ENCODE results near the gene HOXD3. TPM values are rescaled to one million over a fixed set of nuclear protein-coding genes. Genes with fewer than 3 reads are reported as not detected.
A peak's percentile ranks its signal among the peaks of the same experiment; 100 is the strongest.

HOXD3 gene
- total RNA-seq, 1 experiment from 2014 or later = not detected

- BruUV-seq (replicated peaks) = no TSS peak
- Mint-ChIP-seq H3K36me3 (ENCODE audit: insufficient read depth, unreplicated experiment) (no peaks in the 10 kb centered on the region), H3K4me1 (ENCODE audit: insufficient read depth, unreplicated experiment) (no peaks in the 10 kb centered on the region), H3K4me3 (ENCODE audit: unreplicated experiment) (peak within 1 kb of the TSS; percentile 28), H3K27ac (ENCODE audit: low read depth, unreplicated experiment) (no peak within 1 kb of the TSS), H3K27me3 (ENCODE audit: insufficient read depth, unreplicated experiment) (peaks cover 48% of the 10 kb centered on the region), H3K9me3 (ENCODE audit: unreplicated experiment) (no peaks in the 10 kb centered on the region)
- TF ChIP-seq, protein P1, sequence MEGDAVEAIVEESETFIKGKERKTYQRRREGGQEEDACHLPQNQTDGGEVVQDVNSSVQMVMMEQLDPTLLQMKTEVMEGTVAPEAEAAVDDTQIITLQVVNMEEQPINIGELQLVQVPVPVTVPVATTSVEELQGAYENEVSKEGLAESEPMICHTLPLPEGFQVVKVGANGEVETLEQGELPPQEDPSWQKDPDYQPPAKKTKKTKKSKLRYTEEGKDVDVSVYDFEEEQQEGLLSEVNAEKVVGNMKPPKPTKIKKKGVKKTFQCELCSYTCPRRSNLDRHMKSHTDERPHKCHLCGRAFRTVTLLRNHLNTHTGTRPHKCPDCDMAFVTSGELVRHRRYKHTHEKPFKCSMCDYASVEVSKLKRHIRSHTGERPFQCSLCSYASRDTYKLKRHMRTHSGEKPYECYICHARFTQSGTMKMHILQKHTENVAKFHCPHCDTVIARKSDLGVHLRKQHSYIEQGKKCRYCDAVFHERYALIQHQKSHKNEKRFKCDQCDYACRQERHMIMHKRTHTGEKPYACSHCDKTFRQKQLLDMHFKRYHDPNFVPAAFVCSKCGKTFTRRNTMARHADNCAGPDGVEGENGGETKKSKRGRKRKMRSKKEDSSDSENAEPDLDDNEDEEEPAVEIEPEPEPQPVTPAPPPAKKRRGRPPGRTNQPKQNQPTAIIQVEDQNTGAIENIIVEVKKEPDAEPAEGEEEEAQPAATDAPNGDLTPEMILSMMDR (IDR thresholded peaks at IDR 0.05; ENCODE audit: unreplicated experiment) = no peak
- DNase-seq (ENCODE audit: unreplicated experiment) = no peak
- intact Hi-C loops (cut with micrococcal nuclease) = no loop called here
- CTCF ChIA-PET = interaction anchor here (0.6 to 1.9 kb wide), 5 partner anchors 9 to 1032 kb away, joined by 3 to 12 read pairs (median 3); partner anchors contain the start of gene HOXD11
- POLR2A ChIA-PET = no interaction called here
Observed at GRCh38 chr2:176115883-176116813, 41.0 kb upstream of the HOXD3 start, which contains the start of gene HOXD10. TSS of gene HOXD10 (plus strand) at chr2:176116778. CDS start at chr2:176116834, 56 bp downstream.

DNA sequence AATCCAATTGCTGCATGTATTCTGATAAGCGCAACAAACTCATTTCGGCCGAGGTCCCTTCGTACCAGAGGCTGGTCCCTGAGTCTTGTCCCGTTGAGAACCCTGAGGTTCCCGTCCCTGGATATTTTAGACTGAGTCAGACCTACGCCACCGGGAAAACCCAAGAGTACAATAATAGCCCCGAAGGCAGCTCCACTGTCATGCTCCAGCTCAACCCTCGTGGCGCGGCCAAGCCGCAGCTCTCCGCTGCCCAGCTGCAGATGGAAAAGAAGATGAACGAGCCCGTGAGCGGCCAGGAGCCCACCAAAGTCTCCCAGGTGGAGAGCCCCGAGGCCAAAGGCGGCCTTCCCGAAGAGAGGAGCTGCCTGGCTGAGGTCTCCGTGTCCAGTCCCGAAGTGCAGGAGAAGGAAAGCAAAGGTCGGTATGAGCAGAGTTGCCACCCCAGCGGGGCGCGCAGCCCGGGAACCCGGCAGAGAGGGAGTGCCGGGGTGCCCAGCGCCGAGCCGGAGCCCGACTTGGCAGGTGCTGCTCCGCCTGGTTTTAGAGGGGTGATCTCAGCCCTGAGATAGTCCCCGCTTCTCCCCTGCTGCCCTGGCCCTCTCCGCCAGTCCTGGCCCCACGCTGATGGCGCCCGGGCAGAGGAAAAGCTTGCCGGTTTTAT is 39.8 kb upstream of the HOXD3 start:
- DNase-seq (ENCODE audit: unreplicated experiment) = no peak

GRCh38 chr2:176117823-176118371 is 39.2 kb upstream of the HOXD3 start:
- H3K36me3 Mint-ChIP-seq (ENCODE audit: insufficient read depth, unreplicated experiment) = no peaks in the 10 kb centered on the region
- H3K27ac Mint-ChIP-seq (ENCODE audit: low read depth, unreplicated experiment) = no peak overlapping the region
- H3K4me1 Mint-ChIP-seq (ENCODE audit: insufficient read depth, unreplicated experiment) = no peaks in the 10 kb centered on the region
- intact Hi-C loops (cut with micrococcal nuclease) = no loop called here
- H3K9me3 Mint-ChIP-seq (ENCODE audit: unreplicated experiment) = no peaks in the 10 kb centered on the region
- TF ChIP-seq, protein P1 (IDR thresholded peaks at IDR 0.05; ENCODE audit: unreplicated experiment) = no peak
- ChIA-PET CTCF (interaction anchor here (0.6 to 1.9 kb wide), 2 partner anchors 9 to 20 kb away, joined by 3 to 12 read pairs; no protein-coding TSS in a partner anchor), POLR2A (no interaction called here)
- no peak for DNase-seq (ENCODE audit: unreplicated experiment)
- H3K27me3 Mint-ChIP-seq (ENCODE audit: insufficient read depth, unreplicated experiment) = peaks cover 48% of the 10 kb centered on the region
- no TSS peak for BruUV-seq (replicated peaks)
- H3K4me3 Mint-ChIP-seq (ENCODE audit: unreplicated experiment) = peak overlapping the region; percentile 28

More for the DNA sequence above, 39.8 kb upstream of the HOXD3 start:
- TF ChIP-seq, protein P1 (IDR thresholded peaks at IDR 0.05; ENCODE audit: unreplicated experiment) = no peak
- Mint-ChIP-seq H3K9me3 (ENCODE audit: unreplicated experiment) (no peaks in the 10 kb centered on the region), H3K27ac (ENCODE audit: low read depth, unreplicated experiment) (no peak overlapping the region), H3K27me3 (ENCODE audit: insufficient read depth, unreplicated experiment) (peaks cover 48% of the 10 kb centered on the region), H3K4me3 (ENCODE audit: unreplicated experiment) (peak overlapping the region; percentile 28), H3K36me3 (ENCODE audit: insufficient read depth, unreplicated experiment) (no peaks in the 10 kb centered on the region), H3K4me1 (ENCODE audit: insufficient read depth, unreplicated experiment) (no peaks in the 10 kb centered on the region)
- CTCF ChIA-PET = interaction anchor here (0.6 to 1.9 kb wide), 3 partner anchors 10 to 19 kb away, joined by 3 to 12 read pairs (median 5); no protein-coding TSS in a partner anchor
- POLR2A ChIA-PET = no interaction called here
- intact Hi-C loops (cut with micrococcal nuclease) = no loop called here
- BruUV-seq (replicated peaks) = no TSS peak

All from MCF 10A (cell line).